Uterus (tissue), 4 donors: Measurements from ENCODE around the gene CRLF1. TPM values are rescaled to one million over a fixed set of nuclear protein-coding genes. Genes with fewer than 3 reads are reported as not detected.

Source experiments
- DNase-seq, 2 donors: peaks; one replicate each; pipeline ENCODE4 v3.0.0-alpha.2; 2019 to 2020
- H3K27ac ChIP-seq, 2 donors: fragments of 200-600 bp; sonication (generic); 1 replicate in 1 of 2; 2 replicates in 1 of 2; pipeline ENCODE4 v1.5.1; 2016 to 2018
- H3K27me3 ChIP-seq, 2 donors: fragments of 200-600 bp; sonication (generic); one replicate each; pipeline ENCODE4 v1.5.1; 2018 to 2019; ENCODE audit warnings: control low read depth in 1 of 2
- H3K36me3 ChIP-seq, 2 donors: fragments of 200-600 bp; sonication (generic); one replicate each; pipeline ENCODE4 v1.5.1; 2019; ENCODE audit warnings: control low read depth in 1 of 2
- H3K4me1 ChIP-seq, 2 donors: fragments of 200-600 bp; sonication (generic); one replicate each; pipeline ENCODE4 v1.5.1; 2018 to 2019; ENCODE audit warnings: control low read depth in 1 of 2
- H3K4me3 ChIP-seq, 2 donors: fragments of 200-600 bp; sonication (generic); 1 replicate in 1 of 2; 2 replicates in 1 of 2; pipeline ENCODE4 v1.5.1; 2018 to 2019; ENCODE audit warnings: mild to moderate bottlenecking in 1 of 2
- H3K9me3 ChIP-seq, 2 donors: fragments of 200-600 bp; sonication (generic); one replicate each; pipeline ENCODE4 v1.5.1; 2019; ENCODE audit warnings: control low read depth in 1 of 2
- CTCF ChIP-seq, 4 experiments: fragments of 200-600 bp in 2 of 4; fragments of 450-650 bp in 2 of 4; sonication (generic) in 2 of 4; IDR thresholded peaks; one replicate each; pipeline ENCODE4 v1.5.1; 2016 to 2019; ENCODE audit warnings: antibody characterized with exemption in 4 of 4, mild to moderate bottlenecking in 2 of 4, moderate library complexity in 1 of 4
- POLR2A ChIP-seq, 2 donors: fragments of 450-650 bp; IDR thresholded peaks; one replicate each; pipeline ENCODE4 v1.6.1; 2016; ENCODE audit warnings: antibody characterized with exemption in 2 of 2, mild to moderate bottlenecking in 1 of 2, moderate library complexity in 1 of 2
- intact Hi-C: fragments of 100-400 bp; cut with DNase I; formaldehyde crosslinking; loops from one replicate; pipeline ENCODE4 v1.15.1; 2023; ENCODE audit warnings: low total_unique reads
- total RNA-seq, 4 donors: library from RNA; depleted of rRNA in 3 of 4; stranded (reverse); fragments of >200 nt in 3 of 4; gene quantifications; one replicate each; pipeline versions ENCODE4 v1.1.0 to v1.2.4, GENCODE V29; 2014 to 2023
- donor health status: DM: yes; HTN: yes; CAD: no.

CRLF1 gene
- total RNA-seq, 4 donors from 2014 or later, result 0.26 to 0.69 (median 0.67) TPM; not detected in 1

DNA sequence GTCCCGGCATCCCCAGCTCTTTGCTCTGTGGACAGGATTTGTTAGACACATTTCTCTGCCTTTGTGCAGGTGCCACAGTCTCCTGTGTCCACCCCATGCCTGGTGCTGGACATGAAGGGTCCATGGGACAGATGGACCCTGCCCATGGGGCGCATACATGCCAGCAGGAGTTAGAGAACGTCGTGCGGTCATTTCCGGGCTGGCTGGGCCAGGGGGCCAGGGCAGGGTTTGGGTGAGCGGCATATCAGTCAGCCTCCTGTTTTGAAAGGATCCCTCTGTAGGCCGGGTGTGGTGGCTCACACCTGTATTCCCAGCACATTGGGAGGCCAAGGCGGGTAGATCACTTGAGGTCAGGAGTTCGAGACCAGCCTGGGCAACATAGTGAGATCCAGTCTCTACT lies 41.2 kb upstream of the CRLF1 start:
- Histone ChIP-seq H3K36me3 (no peaks in the 10 kb centered on the region), H3K4me1 (peaks cover 0 to 6% of the 10 kb centered on the region in 2 donors), H3K27me3 (no peaks in the 10 kb centered on the region), H3K27ac (no peak overlapping the region), H3K9me3 (no peaks in the 10 kb centered on the region), H3K4me3 (no peak overlapping the region)
- DNase-seq, result no peak
- TF ChIP-seq POLR2A (IDR thresholded peaks at IDR 0.05), result no peak
- intact Hi-C loops, result no loop called here

- Histone ChIP-seq H3K4me3 (no peak overlapping the region), H3K9me3 (no peaks in the 10 kb centered on the region), H3K4me1 (peaks cover 0 to 6% of the 10 kb centered on the region in 2 donors), H3K27ac (no peak overlapping the region), H3K27me3 (no peaks in the 10 kb centered on the region), H3K36me3 (no peaks in the 10 kb centered on the region)
- intact Hi-C loops, result no loop called here
- TF ChIP-seq POLR2A (IDR thresholded peaks at IDR 0.05), result no peak
- no peak for TF ChIP-seq CTCF (IDR thresholded peaks at IDR 0.05)
- DNase-seq, result no peak
These were observed 40.8 kb upstream of the CRLF1 start for GRCh38 chr19:18647371-18647767.

GRCh38 chr19:18646535-18647370 lies 40.2 kb upstream of the CRLF1 start:
- H3K27me3 ChIP-seq, result no peaks in the 10 kb centered on the region
- intact Hi-C loops, result no loop called here
- H3K36me3 ChIP-seq, result no peaks in the 10 kb centered on the region
- H3K27ac ChIP-seq, result no peak overlapping the region
- TF ChIP-seq CTCF (IDR thresholded peaks at IDR 0.05) (no peak), POLR2A (IDR thresholded peaks at IDR 0.05) (no peak)
- H3K4me1 ChIP-seq, result peaks cover 0 to 6% of the 10 kb centered on the region in 2 donors
- H3K4me3 ChIP-seq, result no peak overlapping the region
- no peak for DNase-seq
- no peaks in the 10 kb centered on the region for H3K9me3 ChIP-seq

- Histone ChIP-seq H3K4me3 (no peak overlapping the region), H3K36me3 (no peaks in the 10 kb centered on the region), H3K27ac (peak overlapping the region in 1 of 2 donors; percentile 35), H3K27me3 (no peaks in the 10 kb centered on the region), H3K4me1 (peaks cover 0 to 6% of the 10 kb centered on the region in 2 donors), H3K9me3 (no peaks in the 10 kb centered on the region)
- TF ChIP-seq POLR2A (IDR thresholded peaks at IDR 0.05), result no peak
- DNase-seq, result no peak
- intact Hi-C loops, result no loop called here
These were observed 38.5 kb upstream of the CRLF1 start for GRCh38 chr19:18645035-18645511.

- TF ChIP-seq POLR2A (IDR thresholded peaks at IDR 0.05) (no peak), CTCF (IDR thresholded peaks at IDR 0.05) (no peak)
- Histone ChIP-seq H3K9me3 (no peaks in the 10 kb centered on the region), H3K27ac (peak overlapping the region in 1 of 2 donors; percentile 35), H3K36me3 (no peaks in the 10 kb centered on the region), H3K27me3 (no peaks in the 10 kb centered on the region), H3K4me3 (no peak overlapping the region), H3K4me1 (peaks cover 0 to 6% of the 10 kb centered on the region in 2 donors)
- intact Hi-C loops, result no loop called here
- DNase-seq, result no peak
These were observed 37.8 kb upstream of the CRLF1 start for GRCh38 chr19:18644196-18645034.
